ENCODE results near the gene CA6.

DNA sequence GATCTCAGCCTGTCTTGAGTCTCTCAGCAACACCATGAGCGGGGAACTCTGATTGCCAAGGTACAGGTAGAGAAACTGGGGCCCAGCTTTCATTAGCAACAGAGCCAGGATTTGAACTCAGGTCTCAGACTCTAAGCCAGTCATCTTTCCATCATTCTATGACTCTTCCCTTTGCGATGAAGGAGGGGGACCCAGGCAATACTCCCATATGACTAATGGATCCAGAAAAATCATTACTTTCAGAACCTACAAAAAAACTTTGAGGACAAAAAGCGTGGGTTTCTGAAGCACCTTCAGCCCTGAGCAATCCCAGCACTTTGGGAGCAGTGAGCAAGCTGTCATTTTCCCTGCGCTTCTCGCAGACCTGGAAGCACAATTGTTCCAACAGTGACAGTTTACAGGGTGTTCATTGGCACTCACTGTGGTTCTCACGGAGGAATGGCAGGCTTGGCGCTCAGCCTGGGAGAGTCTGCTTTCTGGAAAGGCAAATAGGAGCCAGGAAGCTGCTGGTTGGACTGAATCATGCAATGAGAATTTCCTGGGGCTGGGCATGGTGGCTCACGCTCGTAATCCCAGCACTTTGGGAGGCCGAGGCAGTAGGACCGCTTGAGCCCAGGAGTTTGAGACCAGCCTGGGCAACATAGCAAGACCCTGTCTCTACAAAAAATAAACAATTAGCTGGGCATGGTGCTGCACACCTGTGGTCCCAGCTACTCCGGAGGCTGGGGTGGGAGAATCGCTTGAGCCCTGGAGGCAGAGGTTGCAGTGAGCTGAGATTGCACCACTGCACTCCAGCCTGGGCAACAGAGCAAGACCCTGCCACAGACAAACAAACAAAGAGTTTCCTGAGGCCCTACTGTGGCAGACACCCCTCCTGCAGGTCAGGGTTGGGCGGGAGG, 40.5 kb downstream of the CA6 start:
- TF ChIP-seq, protein P1, sequence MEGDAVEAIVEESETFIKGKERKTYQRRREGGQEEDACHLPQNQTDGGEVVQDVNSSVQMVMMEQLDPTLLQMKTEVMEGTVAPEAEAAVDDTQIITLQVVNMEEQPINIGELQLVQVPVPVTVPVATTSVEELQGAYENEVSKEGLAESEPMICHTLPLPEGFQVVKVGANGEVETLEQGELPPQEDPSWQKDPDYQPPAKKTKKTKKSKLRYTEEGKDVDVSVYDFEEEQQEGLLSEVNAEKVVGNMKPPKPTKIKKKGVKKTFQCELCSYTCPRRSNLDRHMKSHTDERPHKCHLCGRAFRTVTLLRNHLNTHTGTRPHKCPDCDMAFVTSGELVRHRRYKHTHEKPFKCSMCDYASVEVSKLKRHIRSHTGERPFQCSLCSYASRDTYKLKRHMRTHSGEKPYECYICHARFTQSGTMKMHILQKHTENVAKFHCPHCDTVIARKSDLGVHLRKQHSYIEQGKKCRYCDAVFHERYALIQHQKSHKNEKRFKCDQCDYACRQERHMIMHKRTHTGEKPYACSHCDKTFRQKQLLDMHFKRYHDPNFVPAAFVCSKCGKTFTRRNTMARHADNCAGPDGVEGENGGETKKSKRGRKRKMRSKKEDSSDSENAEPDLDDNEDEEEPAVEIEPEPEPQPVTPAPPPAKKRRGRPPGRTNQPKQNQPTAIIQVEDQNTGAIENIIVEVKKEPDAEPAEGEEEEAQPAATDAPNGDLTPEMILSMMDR (IDR thresholded peaks at IDR 0.05) = no peak
- no peak for TF ChIP-seq POLR2A (IDR thresholded peaks at IDR 0.05)
